Measurements from ENCODE around the gene PITPNM1. TPM values are rescaled to one million over a fixed set of nuclear protein-coding genes. Genes with fewer than 3 reads are reported as not detected.

PITPNM1 gene
- total and polyA plus RNA-seq, 2 experiments from 2014 or later, result 10.8 to 30.7 TPM

DNA sequence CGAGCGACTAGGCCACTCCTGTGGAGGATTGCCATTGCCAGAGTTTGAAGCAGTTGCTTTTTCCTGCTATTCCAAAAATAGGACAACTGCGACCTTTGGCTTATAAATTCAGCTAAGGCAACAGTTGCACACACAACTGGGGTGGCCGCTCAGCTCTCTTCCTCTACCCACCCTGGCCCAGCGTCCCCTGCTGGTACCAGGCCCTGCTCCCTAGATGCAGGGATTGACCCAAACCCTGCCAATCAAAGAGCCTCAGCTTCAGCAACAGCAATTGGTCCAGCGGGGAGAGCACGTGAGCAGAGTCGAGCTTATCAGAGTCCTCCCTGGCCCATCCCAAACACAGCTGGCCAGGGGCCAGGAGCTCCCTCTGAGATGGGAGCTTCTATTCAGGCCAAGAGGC, 40.1 kb upstream of the PITPNM1 start:
- no peak overlapping the region for H3K4me3 ChIP-seq
- no peaks in the 10 kb centered on the region for H3F3A ChIP-seq (ENCODE audit: insufficient read depth)
- H3K9ac ChIP-seq, result no peak overlapping the region
- WGBS, 2 experiments (ENCODE audit: low coverage in 1 of 2, low lambda C conversion rate in 2 of 2, missing lambda C conversion rate in 2 of 2), result 27% methylated on average over 8 of the region's 8 CpGs
- no peaks in the 10 kb centered on the region for H4K20me1 ChIP-seq (ENCODE audit: insufficient read depth)
- H3K36me3 ChIP-seq (ENCODE audit: low read depth), result no peaks in the 10 kb centered on the region
- no peaks in the 10 kb centered on the region for H3K4me1 ChIP-seq (ENCODE audit: insufficient read depth)
- in situ Hi-C loops (cut with MboI), result no loop called here
- H3K27ac ChIP-seq, result no peak overlapping the region
- DNase-seq, result no peak
- H3K9me2 ChIP-seq (ENCODE audit: insufficient read depth), result no peaks in the 10 kb centered on the region
- TF ChIP-seq EZH2phosphoT487 (IDR thresholded peaks at IDR 0.05; ENCODE audit: insufficient read depth, low read depth) (no peak), EZH2 (IDR thresholded peaks at IDR 0.05; ENCODE audit: insufficient read depth, poor library complexity, severe bottlenecking) (no peak)
- no peak overlapping the region for H3K4me2 ChIP-seq (ENCODE audit: unreplicated experiment)
- no peaks in the 10 kb centered on the region for H3K79me2 ChIP-seq (ENCODE audit: insufficient read depth)
- no peak overlapping the region for H2AFZ ChIP-seq
- H3K9me3 ChIP-seq (ENCODE audit: low read depth), result no peaks in the 10 kb centered on the region
- peaks cover 12% of the 10 kb centered on the region for H3K27me3 ChIP-seq (replicated peaks; ENCODE audit: insufficient read depth)

DNA sequence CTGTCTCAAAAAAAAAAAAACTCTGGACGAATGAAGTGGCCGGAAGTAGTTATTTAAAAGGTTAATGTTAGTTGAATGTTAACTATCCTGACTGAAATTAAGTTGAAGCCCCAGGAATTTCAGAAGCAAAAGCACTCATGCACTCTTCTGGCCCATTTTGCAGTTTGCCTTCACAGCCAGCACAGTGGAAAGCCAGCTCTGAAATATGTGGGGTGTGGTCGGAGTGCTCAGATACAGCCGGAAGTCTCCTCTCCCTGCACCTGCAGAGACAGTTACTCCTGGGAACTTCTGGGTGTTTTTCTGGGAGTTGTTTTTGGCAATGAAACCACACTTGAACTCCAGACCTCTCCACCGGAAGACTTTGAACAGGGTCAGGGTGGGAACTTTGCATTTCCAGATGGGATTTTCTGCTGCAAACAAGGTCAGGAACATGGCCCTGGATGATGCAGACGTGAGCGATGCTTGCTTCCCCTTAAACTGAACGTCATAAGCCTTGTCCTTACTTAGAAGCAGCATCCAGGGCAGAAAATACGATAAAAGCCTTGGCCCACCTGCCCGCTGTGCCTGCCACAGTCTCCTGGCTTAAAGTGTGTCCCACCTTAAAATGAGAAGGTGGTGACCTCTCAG, 39.6 kb upstream of the PITPNM1 start:
- H4K20me1 ChIP-seq (ENCODE audit: insufficient read depth), result no peaks in the 10 kb centered on the region
- no peak overlapping the region for H3K4me2 ChIP-seq (ENCODE audit: unreplicated experiment)
- WGBS, 2 experiments (ENCODE audit: low coverage in 1 of 2, low lambda C conversion rate in 2 of 2, missing lambda C conversion rate in 2 of 2), result 53 to 57% methylated on average over 10 of the region's 10 CpGs
- H3K27me3 ChIP-seq (replicated peaks; ENCODE audit: insufficient read depth), result peaks cover 12% of the 10 kb centered on the region
- no peak overlapping the region for H3K27ac ChIP-seq
- H3K36me3 ChIP-seq (ENCODE audit: low read depth), result no peaks in the 10 kb centered on the region
- H2AFZ ChIP-seq, result no peak overlapping the region
- H3K79me2 ChIP-seq (ENCODE audit: insufficient read depth), result no peaks in the 10 kb centered on the region
- no peaks in the 10 kb centered on the region for H3K4me1 ChIP-seq (ENCODE audit: insufficient read depth)
- TF ChIP-seq EZH2 (IDR thresholded peaks at IDR 0.05; ENCODE audit: insufficient read depth, poor library complexity, severe bottlenecking), result no peak
- no peak for TF ChIP-seq EZH2phosphoT487 (IDR thresholded peaks at IDR 0.05; ENCODE audit: insufficient read depth, low read depth)
- H3K9ac ChIP-seq, result no peak overlapping the region
- H3K4me3 ChIP-seq, result no peak overlapping the region
- H3K9me2 ChIP-seq (ENCODE audit: insufficient read depth), result no peaks in the 10 kb centered on the region
- in situ Hi-C loops (cut with MboI), result no loop called here
- no peaks in the 10 kb centered on the region for H3F3A ChIP-seq (ENCODE audit: insufficient read depth)
- H3K9me3 ChIP-seq (ENCODE audit: low read depth), result no peaks in the 10 kb centered on the region
- no peak for DNase-seq

DNA sequence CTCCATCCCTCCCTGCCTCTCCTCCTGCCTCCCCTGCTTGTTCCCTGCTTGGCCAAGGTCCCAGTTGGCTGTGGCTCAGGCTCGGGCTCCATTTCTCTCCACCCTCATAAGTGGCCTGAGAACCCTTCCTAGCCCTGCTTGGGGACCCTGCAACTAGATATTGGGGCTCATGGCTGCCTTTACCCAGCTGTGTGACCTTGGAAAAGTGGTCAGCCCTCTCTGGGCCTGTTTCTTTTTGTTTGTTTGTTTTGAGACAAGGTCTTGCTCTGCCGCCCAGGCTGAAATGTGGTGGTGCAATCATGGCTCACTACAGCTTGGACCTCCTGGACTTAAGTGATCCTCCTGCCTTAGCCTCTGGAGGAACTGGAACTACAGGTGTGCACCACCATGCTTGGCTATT, 38.4 kb upstream of the PITPNM1 start:
- no peak overlapping the region for H2AFZ ChIP-seq
- H3K9me3 ChIP-seq (ENCODE audit: low read depth), result no peaks in the 10 kb centered on the region
- no peaks in the 10 kb centered on the region for H3F3A ChIP-seq (ENCODE audit: insufficient read depth)
- in situ Hi-C loops (cut with MboI), result no loop called here
- no peak for DNase-seq
- no peaks in the 10 kb centered on the region for H3K36me3 ChIP-seq (ENCODE audit: low read depth)
- TF ChIP-seq EZH2 (IDR thresholded peaks at IDR 0.05; ENCODE audit: insufficient read depth, poor library complexity, severe bottlenecking) (no peak), EZH2phosphoT487 (IDR thresholded peaks at IDR 0.05; ENCODE audit: insufficient read depth, low read depth) (no peak)
- H3K79me2 ChIP-seq (ENCODE audit: insufficient read depth), result no peaks in the 10 kb centered on the region
- no peak overlapping the region for H3K9ac ChIP-seq
- no peak overlapping the region for H3K4me3 ChIP-seq
- H4K20me1 ChIP-seq (ENCODE audit: insufficient read depth), result no peaks in the 10 kb centered on the region
- H3K4me2 ChIP-seq (ENCODE audit: unreplicated experiment), result no peak overlapping the region
- no peaks in the 10 kb centered on the region for H3K4me1 ChIP-seq (ENCODE audit: insufficient read depth)
- H3K27ac ChIP-seq, result no peak overlapping the region
- WGBS, 2 experiments (ENCODE audit: low coverage in 1 of 2, low lambda C conversion rate in 2 of 2, missing lambda C conversion rate in 2 of 2), result 32 to 33% methylated on average over 2 of the region's 2 CpGs
- H3K9me2 ChIP-seq (ENCODE audit: insufficient read depth), result no peaks in the 10 kb centered on the region
- H3K27me3 ChIP-seq (replicated peaks; ENCODE audit: insufficient read depth), result peaks cover 12% of the 10 kb centered on the region

DNA sequence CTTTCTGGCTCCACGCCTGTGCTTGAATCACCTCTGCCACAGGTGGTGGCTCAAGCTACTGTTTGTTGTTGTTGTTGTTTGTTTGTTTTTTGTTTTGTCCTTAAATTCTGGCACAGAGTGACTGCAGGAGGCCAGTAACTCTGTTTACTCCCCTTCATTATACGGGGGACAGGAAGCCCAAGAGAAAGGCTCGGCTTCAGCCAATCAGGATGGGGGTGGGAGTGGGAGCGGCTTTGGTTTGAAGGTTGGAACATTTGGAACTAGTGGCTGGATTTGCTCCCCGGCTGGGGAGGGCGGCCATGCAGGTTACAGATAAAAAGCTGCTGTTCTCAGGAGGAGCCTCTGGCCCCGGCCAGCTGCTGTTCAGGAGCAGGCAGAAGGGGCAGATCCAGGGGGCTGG, 37.8 kb upstream of the PITPNM1 start:
- Histone ChIP-seq H3K79me2 (ENCODE audit: insufficient read depth) (no peaks in the 10 kb centered on the region), H3K4me2 (ENCODE audit: unreplicated experiment) (no peak overlapping the region), H3F3A (ENCODE audit: insufficient read depth) (no peaks in the 10 kb centered on the region), H3K27ac (no peak overlapping the region), H3K9me2 (ENCODE audit: insufficient read depth) (no peaks in the 10 kb centered on the region), H3K36me3 (ENCODE audit: low read depth) (no peaks in the 10 kb centered on the region), H3K9me3 (ENCODE audit: low read depth) (no peaks in the 10 kb centered on the region), H2AFZ (no peak overlapping the region), H3K4me3 (no peak overlapping the region), H3K27me3 (replicated peaks; ENCODE audit: insufficient read depth) (peaks cover 12% of the 10 kb centered on the region), H4K20me1 (ENCODE audit: insufficient read depth) (no peaks in the 10 kb centered on the region), H3K9ac (no peak overlapping the region), H3K4me1 (ENCODE audit: insufficient read depth) (no peaks in the 10 kb centered on the region)
- DNase-seq, result no peak
- 45 to 50% methylated on average over 7 of the region's 7 CpGs for WGBS, 2 experiments (ENCODE audit: low coverage in 1 of 2, low lambda C conversion rate in 2 of 2, missing lambda C conversion rate in 2 of 2)
- TF ChIP-seq EZH2phosphoT487 (IDR thresholded peaks at IDR 0.05; ENCODE audit: insufficient read depth, low read depth) (no peak), EZH2 (IDR thresholded peaks at IDR 0.05; ENCODE audit: insufficient read depth, poor library complexity, severe bottlenecking) (no peak)
- in situ Hi-C loops (cut with MboI), result no loop called here

DNA sequence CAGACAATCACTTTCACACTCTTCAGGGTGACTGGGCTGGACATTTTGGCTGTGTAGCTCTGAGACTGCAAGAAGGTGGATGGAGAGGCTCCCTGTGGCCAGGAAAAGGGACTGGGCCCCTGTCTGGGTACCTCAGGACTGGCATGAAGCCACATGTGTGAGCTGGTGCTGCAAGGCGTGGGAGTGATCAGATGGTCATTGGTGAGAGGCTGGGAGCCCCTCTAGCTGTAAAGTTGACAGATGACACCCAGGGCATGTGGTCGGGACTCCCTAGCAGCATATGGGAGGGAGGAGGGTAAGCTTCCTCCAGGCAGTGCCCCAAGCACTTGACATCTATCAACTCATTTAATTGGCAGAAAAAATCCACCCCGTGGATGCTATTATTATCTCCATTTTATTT, 37.0 kb upstream of the PITPNM1 start:
- H3K79me2 ChIP-seq (ENCODE audit: insufficient read depth), result no peaks in the 10 kb centered on the region
- no peak overlapping the region for H3K4me3 ChIP-seq
- H2AFZ ChIP-seq, result no peak overlapping the region
- WGBS, 2 experiments (ENCODE audit: low coverage in 1 of 2, low lambda C conversion rate in 2 of 2, missing lambda C conversion rate in 2 of 2), result 18 to 19% methylated on average over 3 of the region's 3 CpGs
- TF ChIP-seq EZH2phosphoT487 (IDR thresholded peaks at IDR 0.05; ENCODE audit: insufficient read depth, low read depth) (no peak), EZH2 (IDR thresholded peaks at IDR 0.05; ENCODE audit: insufficient read depth, poor library complexity, severe bottlenecking) (no peak)
- no peaks in the 10 kb centered on the region for H4K20me1 ChIP-seq (ENCODE audit: insufficient read depth)
- H3K4me2 ChIP-seq (ENCODE audit: unreplicated experiment), result no peak overlapping the region
- no peak for DNase-seq
- no peaks in the 10 kb centered on the region for H3K9me2 ChIP-seq (ENCODE audit: insufficient read depth)
- H3K9ac ChIP-seq, result no peak overlapping the region
- H3K9me3 ChIP-seq (ENCODE audit: low read depth), result no peaks in the 10 kb centered on the region
- H3K36me3 ChIP-seq (ENCODE audit: low read depth), result no peaks in the 10 kb centered on the region
- no peaks in the 10 kb centered on the region for H3K4me1 ChIP-seq (ENCODE audit: insufficient read depth)
- no peaks in the 10 kb centered on the region for H3F3A ChIP-seq (ENCODE audit: insufficient read depth)
- no peak overlapping the region for H3K27ac ChIP-seq
- H3K27me3 ChIP-seq (replicated peaks; ENCODE audit: insufficient read depth), result peaks cover 6% of the 10 kb centered on the region
- in situ Hi-C loops (cut with MboI), result no loop called here
